IMR-90 (cell line): Measurements from ENCODE around the gene CYFIP1.

ENCODE experiments used
- BHLHE40 ChIP-seq: fragments of 150-350 bp; IDR thresholded peaks from 2 replicates; pipeline ENCODE4 v1.6.1; 2016; ENCODE audit warnings: mild to moderate bottlenecking, low read depth, low read length
- CEBPB ChIP-seq: IDR thresholded peaks from 2 replicates; pipeline ENCODE4 v1.6.1; 2012; ENCODE audit warnings: low read depth, low read length, improper control_type of control experiment
- RAD21 ChIP-seq: IDR thresholded peaks from 2 replicates; pipeline ENCODE4 v1.6.1; 2012; ENCODE audit warnings: low read length, improper control_type of control experiment
- TF ChIP-seq, protein P1 (sequence below): conservative IDR thresholded peaks from 2 replicates; pipeline ENCODE4 v1.5.1; 2012; ENCODE audit warnings: mild to moderate bottlenecking, low read depth, low read length, improper control_type of control experiment

DNA sequence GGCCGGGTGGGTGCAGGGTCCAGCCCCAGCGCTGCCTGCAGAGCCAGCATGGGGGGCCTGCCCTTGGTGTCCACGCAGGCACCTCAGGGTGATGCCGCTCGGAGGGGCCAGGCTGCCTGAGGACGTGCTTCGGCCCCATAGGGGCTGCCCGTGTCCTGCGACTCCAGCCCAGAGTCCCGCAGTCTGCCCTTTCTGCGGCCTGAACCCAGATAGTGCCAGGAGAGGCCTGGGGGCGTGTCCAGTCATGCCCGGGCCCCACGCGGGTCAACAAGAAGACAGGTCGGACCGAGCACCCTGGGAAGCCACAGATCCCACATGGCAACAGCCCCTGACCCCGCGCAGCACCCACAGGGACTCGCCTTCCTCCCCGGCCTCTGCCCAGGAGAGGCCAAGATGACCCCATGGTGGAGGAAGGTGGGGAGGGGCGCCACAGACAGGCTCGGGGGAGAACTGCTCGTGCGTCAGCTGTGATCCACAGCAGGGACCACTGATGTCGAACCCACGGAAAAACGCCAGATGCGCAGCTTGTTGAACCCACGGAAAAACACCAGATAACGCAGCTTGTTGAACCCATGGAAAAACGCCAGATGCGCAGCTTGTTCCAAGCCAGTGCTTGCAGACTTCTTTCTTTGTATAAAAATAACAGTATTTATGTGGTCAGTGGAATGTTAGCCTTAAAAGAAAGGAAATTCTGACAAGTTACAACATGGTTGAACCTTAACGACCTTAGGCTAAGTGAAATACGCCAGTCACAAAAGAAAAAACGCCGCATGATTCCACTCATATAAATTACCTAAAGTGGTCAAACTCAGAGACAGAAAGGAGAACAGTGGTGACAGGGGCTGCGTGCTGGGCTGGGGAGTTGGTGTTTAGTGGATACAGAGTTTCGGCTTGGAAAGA lies 28.5 kb downstream of the CYFIP1 start:
- TF ChIP-seq CEBPB, result no peak
- TF ChIP-seq, protein P1, sequence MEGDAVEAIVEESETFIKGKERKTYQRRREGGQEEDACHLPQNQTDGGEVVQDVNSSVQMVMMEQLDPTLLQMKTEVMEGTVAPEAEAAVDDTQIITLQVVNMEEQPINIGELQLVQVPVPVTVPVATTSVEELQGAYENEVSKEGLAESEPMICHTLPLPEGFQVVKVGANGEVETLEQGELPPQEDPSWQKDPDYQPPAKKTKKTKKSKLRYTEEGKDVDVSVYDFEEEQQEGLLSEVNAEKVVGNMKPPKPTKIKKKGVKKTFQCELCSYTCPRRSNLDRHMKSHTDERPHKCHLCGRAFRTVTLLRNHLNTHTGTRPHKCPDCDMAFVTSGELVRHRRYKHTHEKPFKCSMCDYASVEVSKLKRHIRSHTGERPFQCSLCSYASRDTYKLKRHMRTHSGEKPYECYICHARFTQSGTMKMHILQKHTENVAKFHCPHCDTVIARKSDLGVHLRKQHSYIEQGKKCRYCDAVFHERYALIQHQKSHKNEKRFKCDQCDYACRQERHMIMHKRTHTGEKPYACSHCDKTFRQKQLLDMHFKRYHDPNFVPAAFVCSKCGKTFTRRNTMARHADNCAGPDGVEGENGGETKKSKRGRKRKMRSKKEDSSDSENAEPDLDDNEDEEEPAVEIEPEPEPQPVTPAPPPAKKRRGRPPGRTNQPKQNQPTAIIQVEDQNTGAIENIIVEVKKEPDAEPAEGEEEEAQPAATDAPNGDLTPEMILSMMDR, result no peak
- no peak for TF ChIP-seq BHLHE40
- no peak for TF ChIP-seq RAD21
